Astrocyte (in vitro differentiated cells and primary cell): ENCODE results near the gene SLC2A3.

Source experiments
- CTCF ChIP-seq: IDR thresholded peaks from 2 replicates; pipeline ENCODE4 v1.5.1; 2011; ENCODE audit warnings: low read depth, mild to moderate bottlenecking, inconsistent platforms, low read length, moderate library complexity; ENCODE audit not compliant: insufficient read depth
- EZH2 ChIP-seq: IDR thresholded peaks from 2 replicates; pipeline ENCODE4 v1.6.1; 2012; ENCODE audit warnings: mild to moderate bottlenecking, low read length, inconsistent platforms; ENCODE audit not compliant: insufficient read depth

- peak; percentile 67 for TF ChIP-seq CTCF
- TF ChIP-seq EZH2: no peak
Observed at GRCh38 chr12:7937833-7938506, 2.0 kb upstream of the SLC2A3 start.
